GM12874 (cell line): ENCODE measurements around the gene LTN1.

ENCODE experiments used
- TF ChIP-seq, protein P1 (sequence below): IDR thresholded peaks from 2 replicates; pipeline ENCODE4 v1.5.1; 2011; ENCODE audit warnings: low read depth, mild to moderate bottlenecking, control low read depth, low read length, moderate library complexity; ENCODE audit not compliant: insufficient read depth

The LTN1 gene

DNA sequence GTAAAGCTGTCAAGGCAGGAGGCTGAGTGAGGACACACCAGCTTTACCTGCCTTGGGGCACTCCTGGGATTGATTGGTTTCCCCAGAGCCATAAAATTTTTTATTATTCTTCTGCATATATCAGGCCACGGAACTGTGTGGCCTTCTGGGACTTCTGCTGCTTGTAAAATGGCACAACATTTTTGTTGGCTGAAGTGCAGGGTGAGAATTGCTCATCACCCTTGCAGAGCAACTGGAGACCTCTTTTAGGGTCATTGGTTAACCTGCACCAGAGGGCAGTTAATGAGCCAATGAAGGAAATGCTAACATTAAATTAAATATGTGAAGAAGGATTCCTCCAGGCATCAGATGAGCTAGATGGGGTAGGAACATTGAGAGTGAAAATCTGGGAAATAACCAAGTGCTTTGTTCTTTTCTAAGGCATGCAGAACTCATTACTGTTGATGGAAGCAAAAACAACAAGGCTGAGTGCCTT is 87.7 kb downstream of the LTN1 start:
- TF ChIP-seq, protein P1, sequence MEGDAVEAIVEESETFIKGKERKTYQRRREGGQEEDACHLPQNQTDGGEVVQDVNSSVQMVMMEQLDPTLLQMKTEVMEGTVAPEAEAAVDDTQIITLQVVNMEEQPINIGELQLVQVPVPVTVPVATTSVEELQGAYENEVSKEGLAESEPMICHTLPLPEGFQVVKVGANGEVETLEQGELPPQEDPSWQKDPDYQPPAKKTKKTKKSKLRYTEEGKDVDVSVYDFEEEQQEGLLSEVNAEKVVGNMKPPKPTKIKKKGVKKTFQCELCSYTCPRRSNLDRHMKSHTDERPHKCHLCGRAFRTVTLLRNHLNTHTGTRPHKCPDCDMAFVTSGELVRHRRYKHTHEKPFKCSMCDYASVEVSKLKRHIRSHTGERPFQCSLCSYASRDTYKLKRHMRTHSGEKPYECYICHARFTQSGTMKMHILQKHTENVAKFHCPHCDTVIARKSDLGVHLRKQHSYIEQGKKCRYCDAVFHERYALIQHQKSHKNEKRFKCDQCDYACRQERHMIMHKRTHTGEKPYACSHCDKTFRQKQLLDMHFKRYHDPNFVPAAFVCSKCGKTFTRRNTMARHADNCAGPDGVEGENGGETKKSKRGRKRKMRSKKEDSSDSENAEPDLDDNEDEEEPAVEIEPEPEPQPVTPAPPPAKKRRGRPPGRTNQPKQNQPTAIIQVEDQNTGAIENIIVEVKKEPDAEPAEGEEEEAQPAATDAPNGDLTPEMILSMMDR, result no peak

DNA sequence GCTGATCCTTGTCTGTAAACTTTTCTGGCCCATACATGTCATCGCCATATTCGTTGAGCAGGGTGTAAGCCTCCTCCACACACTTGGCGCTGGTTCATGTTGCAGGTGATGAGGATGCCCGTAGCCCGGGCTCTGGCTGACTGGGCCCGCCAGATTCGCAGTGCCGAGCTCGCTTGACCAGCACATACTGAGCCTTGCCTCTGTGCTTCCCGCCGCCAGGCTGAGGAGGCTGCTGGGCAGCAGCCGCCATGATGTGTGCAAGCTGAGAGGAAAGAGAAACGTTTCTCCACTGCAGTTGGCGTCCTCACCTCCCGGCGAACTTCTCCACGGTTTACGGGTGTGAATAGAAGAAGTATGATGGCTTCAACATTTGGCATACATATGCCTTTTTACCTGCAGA is 89.2 kb downstream of the LTN1 start:
- TF ChIP-seq, protein P1, result no peak

DNA sequence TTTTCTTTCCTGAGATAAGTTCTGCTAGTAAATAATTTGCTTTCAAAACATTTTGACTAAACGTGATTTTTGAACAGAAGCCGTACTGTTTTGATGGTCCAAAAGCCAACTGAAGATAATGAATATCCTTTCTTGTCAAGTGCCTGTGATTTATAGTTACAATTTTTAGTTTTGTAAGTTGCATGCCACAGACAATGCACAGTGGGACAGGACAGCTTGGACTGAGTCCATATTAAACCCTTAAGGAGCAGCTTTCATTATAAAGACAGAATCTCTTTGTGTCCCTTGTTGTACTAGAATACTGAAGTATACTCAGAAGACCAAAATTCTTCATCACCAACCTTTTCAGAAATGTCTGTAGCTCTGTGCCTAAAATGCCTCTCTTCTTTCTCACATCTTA is 92.2 kb downstream of the LTN1 start:
- TF ChIP-seq, protein P1, result no peak

DNA sequence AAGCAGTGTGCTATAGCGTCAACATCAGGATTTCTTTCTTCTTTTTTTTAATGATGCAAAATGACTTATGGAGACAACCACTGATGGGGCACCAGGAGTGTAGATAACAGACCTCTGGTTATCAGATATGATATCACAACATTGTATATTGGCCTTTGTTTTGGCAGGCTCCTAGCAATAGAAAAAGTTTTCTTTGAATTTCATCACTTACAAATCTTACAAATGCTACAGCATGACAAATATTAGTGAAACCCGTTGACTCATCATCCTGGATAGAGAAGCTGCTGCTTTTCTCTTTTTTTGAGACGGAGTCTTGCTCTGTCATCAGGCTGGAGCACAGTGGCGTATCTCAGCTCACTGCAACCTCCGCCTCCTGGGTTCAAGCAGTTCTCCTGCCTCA is 92.9 kb downstream of the LTN1 start:
- TF ChIP-seq, protein P1, result no peak

DNA sequence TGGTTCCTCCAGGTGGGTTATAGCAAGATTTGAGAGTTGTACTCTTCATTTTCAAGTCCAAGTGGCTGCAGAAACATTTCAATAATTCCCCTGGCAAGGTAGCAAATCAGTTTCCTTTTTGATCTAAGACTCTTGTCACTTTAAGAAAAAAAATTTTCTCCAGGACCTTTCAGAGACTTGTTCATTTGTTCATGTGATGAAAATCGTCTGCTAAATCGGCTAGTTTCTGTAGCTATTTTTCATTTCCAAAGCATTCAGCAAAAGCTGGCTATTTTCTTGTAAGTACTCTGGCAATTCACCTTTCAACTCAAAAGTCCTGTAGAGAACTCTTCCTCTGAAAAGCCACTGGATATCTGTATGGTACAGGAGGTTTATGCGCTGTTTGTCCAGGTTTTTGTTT is 93.5 kb downstream of the LTN1 start:
- TF ChIP-seq, protein P1, result no peak

DNA sequence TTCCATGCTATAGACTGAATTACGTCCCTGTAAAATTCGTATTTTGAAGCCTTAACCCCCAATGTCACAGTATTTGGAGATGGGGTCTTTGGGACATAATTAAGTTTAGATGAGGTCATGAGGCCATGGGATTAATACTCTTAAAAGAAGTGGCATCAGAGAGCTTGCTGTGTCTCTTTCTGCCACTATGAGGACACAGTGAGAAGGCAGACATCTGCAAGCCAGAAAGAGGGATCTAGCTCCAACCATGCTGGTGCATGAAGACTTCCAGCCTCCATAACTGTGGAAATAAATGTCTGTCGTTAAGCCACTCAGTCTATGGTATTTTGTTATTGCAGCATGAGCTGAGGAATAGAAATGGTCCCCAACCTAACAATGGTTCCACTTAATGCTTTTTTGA is 99.0 kb downstream of the LTN1 start:
- TF ChIP-seq, protein P1, result no peak

DNA sequence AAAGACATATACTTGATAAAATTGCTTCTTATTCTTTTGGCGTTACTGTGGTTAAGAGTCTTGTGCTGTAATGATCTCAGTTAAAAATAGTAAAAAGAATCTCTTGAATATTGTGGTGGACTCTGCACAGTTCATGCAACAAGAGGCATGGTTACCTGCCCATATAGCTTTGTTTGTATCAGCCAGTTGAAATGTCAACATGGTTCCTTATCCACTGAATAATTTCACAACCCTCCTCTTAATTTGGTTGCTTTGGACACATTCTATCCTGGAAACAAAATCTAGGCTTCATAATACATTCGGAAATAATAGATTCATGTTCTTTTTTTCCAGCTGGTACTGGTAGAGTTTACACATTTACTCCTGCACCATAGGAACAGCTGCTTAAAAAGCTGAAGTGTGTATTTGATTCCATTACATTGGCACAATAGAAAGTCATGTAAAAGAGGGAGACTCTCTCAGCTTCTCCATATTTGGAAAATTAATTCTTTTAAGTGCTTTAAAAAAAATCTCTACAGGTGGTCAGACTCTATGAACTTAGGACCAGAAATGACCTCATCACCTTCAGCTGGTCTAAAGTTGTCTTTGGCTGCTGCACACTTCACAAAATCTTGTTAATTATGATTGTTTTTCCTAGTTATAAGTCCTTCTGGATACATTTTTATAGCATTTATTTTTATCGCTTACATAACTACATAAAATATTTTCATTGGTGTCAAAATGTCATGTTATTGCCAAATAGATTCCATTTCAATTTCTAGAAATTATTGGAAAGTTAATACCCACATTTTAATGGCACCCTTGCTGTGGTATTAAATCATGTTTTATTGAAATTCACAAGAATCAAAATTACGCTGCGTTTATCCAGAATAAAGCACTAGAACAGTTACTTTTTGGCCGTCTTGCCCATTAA is 100.2 kb downstream of the LTN1 start:
- TF ChIP-seq, protein P1, result no peak
